CD8-positive, alpha-beta memory T cell (primary cell): Measurements from ENCODE around the gene CEACAM3. TPM values are rescaled to one million over a fixed set of nuclear protein-coding genes. Genes with fewer than 3 reads are reported as not detected.
A peak's percentile ranks its signal among the peaks of the same experiment; 100 is the strongest.
"Not testable (repeated sequence)": the region's sequence is repeated elsewhere in the genome, so short reads cannot be mapped to it uniquely, and the experiment has no call there.

Experiments used
- CTCF ChIA-PET: fragments of 350-600 bp; sonication (Branson Sonifier 250); formaldehyde crosslinking; loops from one replicate; lab custom pipeline; 2021; ENCODE audit warnings: antibody characterized with exemption; lab: Charles Lee
- POLR2A ChIA-PET: fragments of 350-600 bp; sonication (Branson Sonifier 250); formaldehyde crosslinking; loops from one replicate; lab custom pipeline; 2021; ENCODE audit warnings: antibody characterized with exemption; lab: Charles Lee
- DNase-seq, 5 donors: peaks; one replicate each; pipeline versions ENCODE4 v3.0.0 to v3.0.0-alpha.2; 2020 to 2022; ENCODE audit warnings: mixed read lengths in 1 of 5
- H3K27ac ChIP-seq: one replicate; pipeline ENCODE4 v1.7.0; 2013; ENCODE audit warnings: low read depth, mild to moderate bottlenecking, low read length, moderate library complexity
- H3K27me3 ChIP-seq: 2 replicates; pipeline ENCODE4 v1.7.0; 2013; ENCODE audit warnings: low read length, mild to moderate bottlenecking; ENCODE audit not compliant: insufficient read depth, poor library complexity, severe bottlenecking
- H3K36me3 ChIP-seq: 2 replicates; pipeline ENCODE4 v1.7.0; 2013; ENCODE audit warnings: mild to moderate bottlenecking, low read length, moderate library complexity; ENCODE audit not compliant: insufficient read depth
- H3K4me1 ChIP-seq: 2 replicates; pipeline ENCODE4 v1.7.0; 2013; ENCODE audit warnings: mild to moderate bottlenecking, low read length, moderate library complexity; ENCODE audit not compliant: insufficient read depth
- H3K4me3 ChIP-seq: 2 replicates; pipeline ENCODE4 v1.7.0; 2013; ENCODE audit warnings: mild to moderate bottlenecking, low read length
- H3K9me3 ChIP-seq: 2 replicates; pipeline ENCODE4 v1.7.0; 2013; ENCODE audit warnings: mild to moderate bottlenecking, low read length
- H3K27ac Mint-ChIP-seq, 8 donors: one replicate each; pipeline ENCODE4 v1.8.0; 2020 to 2021; ENCODE audit warnings: mixed read lengths in 8 of 8, mild to moderate bottlenecking in 6 of 8, inconsistent platforms in 3 of 8, moderate library complexity in 3 of 8
- H3K27me3 Mint-ChIP-seq, 2 donors: one replicate each; pipeline ENCODE4 v1.8.0; 2020 to 2021; ENCODE audit warnings: mixed read lengths in 2 of 2, mild to moderate bottlenecking in 1 of 2, moderate library complexity in 1 of 2
- H3K36me3 Mint-ChIP-seq, 3 donors: one replicate each; pipeline ENCODE4 v1.8.0; 2020 to 2021; ENCODE audit warnings: mixed read lengths in 3 of 3, inconsistent platforms in 1 of 3, mild to moderate bottlenecking in 1 of 3
- H3K4me1 Mint-ChIP-seq, 3 donors: one replicate each; pipeline ENCODE4 v1.8.0; 2020 to 2021; ENCODE audit warnings: mixed read lengths in 3 of 3, inconsistent platforms in 1 of 3, mild to moderate bottlenecking in 1 of 3
- H3K4me3 Mint-ChIP-seq, 7 donors: one replicate each; pipeline ENCODE4 v1.8.0; 2020 to 2021; ENCODE audit warnings: mixed read lengths in 7 of 7, mild to moderate bottlenecking in 6 of 7, moderate library complexity in 4 of 7, inconsistent platforms in 2 of 7
- H3K9me3 Mint-ChIP-seq, 5 donors: one replicate each; pipeline ENCODE4 v1.8.0; 2020 to 2022; ENCODE audit warnings: mixed read lengths in 5 of 5, mild to moderate bottlenecking in 3 of 5, moderate library complexity in 2 of 5, inconsistent platforms in 1 of 5
- polyA plus RNA-seq: library from polyadenylated mRNA; unstranded; fragments of 300-500 nt; fragmentation: Illumina TruSeq; gene quantifications from one replicate; pipeline ENCODE4 v1.2.3, GENCODE V29; 2021
- total RNA-seq, 2 experiments: library from RNA; stranded (reverse); gene quantifications; one replicate each; pipeline ENCODE4 v1.2.3, GENCODE V29; 2021

The CEACAM3 gene
- not detected for total RNA-seq
- polyA plus RNA-seq: not detected

DNA sequence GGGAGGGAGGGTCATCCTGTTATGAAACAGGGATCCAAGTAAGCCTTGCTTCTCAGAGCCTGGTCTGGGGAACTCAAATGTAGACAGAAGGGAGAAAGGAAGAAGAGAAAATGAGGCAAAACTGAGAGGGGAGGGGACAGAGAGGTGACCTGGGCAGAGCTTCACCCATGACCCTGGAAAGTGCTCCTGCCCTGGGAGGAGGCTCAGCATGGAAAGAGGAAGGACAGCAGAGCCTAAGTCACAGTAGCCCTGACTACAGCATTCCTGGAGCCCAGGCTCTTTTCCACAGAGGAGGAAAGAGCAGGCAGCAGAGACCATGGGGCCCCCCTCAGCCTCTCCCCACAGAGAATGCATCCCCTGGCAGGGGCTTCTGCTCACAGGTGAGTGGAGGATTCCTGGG lies at the start of gene CEACAM3:
Gene CEACAM3 (plus strand): TSS at position 226 of the 400 bp plus-strand sequence. CDS start 91 bp downstream, at position 317.
- no peak for DNase-seq
- no peaks in the 10 kb centered on the region for H3K36me3 Mint-ChIP-seq
- Histone ChIP-seq H3K9me3 (no peaks in the 10 kb centered on the region), H3K4me1 (no peaks in the 10 kb centered on the region), H3K27ac (no peak within 1 kb of the TSS), H3K36me3 (no peaks in the 10 kb centered on the region), H3K4me3 (no peak within 1 kb of the TSS), H3K27me3 (peaks cover 4% of the 10 kb centered on the region)
- peaks cover 18 to 40% of the 10 kb centered on the region in 2 donors for H3K27me3 Mint-ChIP-seq
- peak within 1 kb of the TSS in 1 of 8 donors; percentile 55 for H3K27ac Mint-ChIP-seq
- H3K4me1 Mint-ChIP-seq: peaks cover 0 to 3% (median 0%) of the 10 kb centered on the region in 3 donors
- ChIA-PET CTCF (interaction anchor here (0.7 to 2.0 kb wide), 5 partner anchors 9 to 232 kb away, joined by 3 to 5 read pairs (median 3); no protein-coding TSS in a partner anchor), POLR2A (no interaction called here)
- H3K4me3 Mint-ChIP-seq: no peak within 1 kb of the TSS
- no peaks in the 10 kb centered on the region for H3K9me3 Mint-ChIP-seq

GRCh38 chr19:41746593-41747227 lies 49.7 kb upstream of the CEACAM3 start:
- peak in 4 of 5 donors; percentile 5 to 34 (median 12) for DNase-seq
- peaks cover 39 to 53% of the 10 kb centered on the region in 2 donors for H3K27me3 Mint-ChIP-seq
- no peaks in the 10 kb centered on the region for H3K36me3 ChIP-seq
- no peaks in the 10 kb centered on the region for H3K4me1 ChIP-seq
- H3K27ac ChIP-seq: no peak overlapping the region
- ChIA-PET POLR2A (no interaction called here), CTCF (interaction anchor here (1.3 to 1.4 kb wide), 2 partner anchors 28 to 107 kb away, joined by 3 read pairs; no protein-coding TSS in a partner anchor)
- no peak overlapping the region for H3K27ac Mint-ChIP-seq
- H3K27me3 ChIP-seq: peaks cover 7% of the 10 kb centered on the region
- no peak overlapping the region for H3K4me3 Mint-ChIP-seq
- H3K4me3 ChIP-seq: no peak overlapping the region
- peaks cover 3 to 10% (median 6%) of the 10 kb centered on the region in 3 donors for H3K4me1 Mint-ChIP-seq
- no peaks in the 10 kb centered on the region for H3K9me3 ChIP-seq
- H3K9me3 Mint-ChIP-seq: no peaks in the 10 kb centered on the region
- H3K36me3 Mint-ChIP-seq: no peaks in the 10 kb centered on the region

GRCh38 chr19:41748012-41748411 lies 48.4 kb upstream of the CEACAM3 start:
- POLR2A ChIA-PET: no interaction called here
- no peak overlapping the region for H3K4me3 Mint-ChIP-seq

GRCh38 chr19:41750248-41751134 lies 45.9 kb upstream of the CEACAM3 start:
- peaks cover 7 to 16% (median 9%) of the 10 kb centered on the region in 3 donors for H3K4me1 Mint-ChIP-seq

More at GRCh38 chr19:41748012-41748411, 48.4 kb upstream of the CEACAM3 start:
- Mint-ChIP-seq H3K27ac (no peak overlapping the region), H3K4me1 (peaks cover 3 to 10% (median 6%) of the 10 kb centered on the region in 3 donors), H3K9me3 (no peaks in the 10 kb centered on the region), H3K36me3 (no peaks in the 10 kb centered on the region), H3K27me3 (peaks cover 42 to 61% of the 10 kb centered on the region in 2 donors)
- no peaks in the 10 kb centered on the region for H3K4me1 ChIP-seq
- peaks cover 11% of the 10 kb centered on the region for H3K27me3 ChIP-seq
- no peaks in the 10 kb centered on the region for H3K9me3 ChIP-seq
- no peak overlapping the region for H3K27ac ChIP-seq
- CTCF ChIA-PET: interaction anchor here (1.2 kb wide), 1 partner anchor 37 kb away, joined by 4 read pairs; no protein-coding TSS in a partner anchor
- H3K4me3 ChIP-seq: no peak overlapping the region
- H3K36me3 ChIP-seq: no peaks in the 10 kb centered on the region
- no peak for DNase-seq

DNA sequence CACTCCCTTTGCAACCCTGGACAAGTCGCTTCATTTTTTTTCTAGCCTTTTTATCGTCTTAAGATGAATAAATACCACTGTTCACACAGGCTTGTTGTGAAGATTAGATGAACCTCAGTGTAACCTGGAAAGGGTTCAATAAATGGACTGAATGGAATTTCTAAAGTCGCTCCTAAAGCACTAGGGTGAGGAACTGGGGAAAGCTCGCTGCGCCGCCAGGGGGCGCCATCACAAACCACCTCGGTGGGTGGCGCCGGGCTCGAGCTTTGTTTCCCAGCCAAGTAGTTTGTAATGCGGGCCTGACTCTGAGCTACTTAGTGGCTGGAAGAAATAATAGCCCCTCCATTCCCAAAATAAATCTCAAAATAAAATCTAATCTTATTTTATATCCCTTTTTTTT lies 43.2 kb upstream of the CEACAM3 start:
- H3K4me3 ChIP-seq: no peak overlapping the region
- DNase-seq: peak; percentile 55 to 75 (median 66)
- no peaks in the 10 kb centered on the region for H3K36me3 ChIP-seq
- ChIA-PET POLR2A (interaction anchor here (0.5 to 0.7 kb wide), 3 partner anchors 18 to 473 kb away, joined by 3 to 6 read pairs (median 3); no protein-coding TSS in a partner anchor), CTCF (interaction anchor here (0.7 to 5.1 kb wide), 21 partner anchors 8 to 379 kb away, joined by 3 to 66 read pairs (median 4); partner anchors contain the start of genes CEACAM3 and DMAC2)
- H3K4me1 ChIP-seq: peaks cover 4% of the 10 kb centered on the region
- Mint-ChIP-seq H3K4me3 (no peak overlapping the region), H3K27ac (no peak overlapping the region), H3K27me3 (peaks cover 22 to 52% of the 10 kb centered on the region in 2 donors), H3K4me1 (peaks cover 3 to 6% (median 4%) of the 10 kb centered on the region in 3 donors), H3K9me3 (no peaks in the 10 kb centered on the region), H3K36me3 (no peaks in the 10 kb centered on the region)
- H3K27me3 ChIP-seq: peaks cover 8% of the 10 kb centered on the region
- H3K9me3 ChIP-seq: no peaks in the 10 kb centered on the region
- H3K27ac ChIP-seq: no peak overlapping the region

More at GRCh38 chr19:41750248-41751134, 45.9 kb upstream of the CEACAM3 start:
- H3K36me3 ChIP-seq, H3K36me3 Mint-ChIP-seq, H3K27ac ChIP-seq, DNase-seq, H3K4me3 Mint-ChIP-seq, H3K9me3 ChIP-seq, H3K4me1 ChIP-seq, POLR2A ChIA-PET, H3K4me3 ChIP-seq, H3K9me3 Mint-ChIP-seq: not testable (repeated sequence)
- CTCF ChIA-PET: interaction anchor here (1.4 kb wide), 1 partner anchor 45 kb away, joined by 3 read pairs; no protein-coding TSS in a partner anchor
- H3K27ac Mint-ChIP-seq: peak overlapping the region in 1 of 8 donors; percentile 5
- peaks cover 11% of the 10 kb centered on the region for H3K27me3 ChIP-seq
- peaks cover 37 to 57% of the 10 kb centered on the region in 2 donors for H3K27me3 Mint-ChIP-seq

DNA sequence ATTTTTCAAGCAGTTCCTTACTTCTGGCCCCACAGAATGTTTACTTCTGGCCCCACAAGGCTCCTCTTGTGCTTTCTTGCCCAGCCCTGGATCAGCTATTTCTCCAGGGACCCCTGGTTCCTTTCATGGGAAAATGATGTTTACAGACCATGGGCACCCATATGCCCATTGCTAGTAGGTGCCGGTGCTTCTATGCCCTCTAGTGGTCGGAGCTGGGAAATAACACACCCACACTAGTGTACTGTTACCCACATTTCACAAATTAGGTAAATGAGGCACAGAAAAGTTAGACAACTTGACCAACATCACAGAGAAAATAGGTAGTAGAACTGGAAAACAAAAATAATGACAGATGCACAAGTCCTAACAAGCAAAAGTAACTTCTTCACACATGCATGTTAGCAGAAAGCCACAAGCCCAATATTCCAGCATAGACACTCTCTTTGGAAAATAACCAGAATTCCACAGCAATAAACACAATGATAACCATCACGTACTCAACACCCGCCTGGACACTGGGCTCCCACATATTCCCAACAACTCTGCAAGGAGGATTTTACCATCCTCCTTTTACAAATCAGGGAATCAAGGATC lies 42.4 kb upstream of the CEACAM3 start:
- no peaks in the 10 kb centered on the region for H3K9me3 Mint-ChIP-seq
- Histone ChIP-seq H3K4me3 (no peak overlapping the region), H3K36me3 (no peaks in the 10 kb centered on the region), H3K4me1 (peaks cover 4% of the 10 kb centered on the region), H3K27me3 (peaks cover 8% of the 10 kb centered on the region), H3K27ac (no peak overlapping the region), H3K9me3 (no peaks in the 10 kb centered on the region)
- no peak overlapping the region for H3K4me3 Mint-ChIP-seq
- no peak overlapping the region for H3K27ac Mint-ChIP-seq
- peaks cover 3 to 6% (median 4%) of the 10 kb centered on the region in 3 donors for H3K4me1 Mint-ChIP-seq
- ChIA-PET POLR2A (interaction anchor here (0.6 kb wide), 1 partner anchor 32 kb away, joined by 3 read pairs; no protein-coding TSS in a partner anchor), CTCF (interaction anchor here (0.8 to 5.1 kb wide), 13 partner anchors 8 to 315 kb away, joined by 3 to 66 read pairs (median 6); partner anchors contain the start of gene DMAC2)
- peaks cover 16 to 51% of the 10 kb centered on the region in 2 donors for H3K27me3 Mint-ChIP-seq
- peak; percentile 39 to 72 (median 54) for DNase-seq
- no peaks in the 10 kb centered on the region for H3K36me3 Mint-ChIP-seq

DNA sequence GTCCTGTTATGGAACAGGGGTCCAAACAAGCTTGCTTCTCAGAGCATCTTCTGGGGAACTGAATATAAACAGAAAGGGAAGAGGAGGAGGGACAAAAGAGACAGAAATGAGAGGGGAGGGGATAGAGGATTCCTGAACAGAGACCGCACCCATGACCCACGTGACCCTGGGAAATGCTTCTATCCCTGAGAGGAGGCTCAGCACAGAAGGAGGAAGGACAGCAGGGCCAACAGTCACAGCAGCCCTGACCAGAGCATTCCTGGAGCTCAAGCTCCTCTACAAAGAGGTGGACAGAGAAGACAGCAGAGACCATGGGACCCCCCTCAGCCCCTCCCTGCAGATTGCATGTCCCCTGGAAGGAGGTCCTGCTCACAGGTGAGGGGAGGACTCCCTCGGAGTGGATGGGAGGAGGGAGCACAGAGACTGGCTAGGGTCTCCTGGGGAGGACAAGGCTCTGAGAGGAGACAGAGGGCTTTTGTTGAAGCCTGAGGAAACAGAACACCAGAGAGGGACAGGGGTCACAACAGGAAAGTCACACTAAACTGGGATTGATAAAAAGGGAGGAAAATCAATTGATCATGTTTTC lies 41.0 kb upstream of the CEACAM3 start, which contains the start of gene CEACAM6:
Gene CEACAM6 (plus strand): TSS at position 203 of the 586 bp plus-strand sequence. CDS start 109 bp downstream, at position 312.
- H3K9me3 ChIP-seq: no peaks in the 10 kb centered on the region
- ChIA-PET POLR2A (no interaction called here), CTCF (interaction anchor here (3.8 to 5.1 kb wide), 2 partner anchors 21 to 30 kb away, joined by 29 to 66 read pairs; no protein-coding TSS in a partner anchor)
- H3K36me3 ChIP-seq: no peaks in the 10 kb centered on the region
- Mint-ChIP-seq H3K36me3 (no peaks in the 10 kb centered on the region), H3K4me3 (no peak within 1 kb of the TSS), H3K4me1 (peaks cover 3 to 6% (median 4%) of the 10 kb centered on the region in 3 donors), H3K27me3 (peaks cover 17 to 62% of the 10 kb centered on the region in 2 donors), H3K9me3 (no peaks in the 10 kb centered on the region), H3K27ac (no peak within 1 kb of the TSS)
- H3K4me1 ChIP-seq: peaks cover 4% of the 10 kb centered on the region
- H3K27me3 ChIP-seq: peaks cover 8% of the 10 kb centered on the region
- no peak within 1 kb of the TSS for H3K27ac ChIP-seq
- no peak for DNase-seq
- no peak within 1 kb of the TSS for H3K4me3 ChIP-seq
